Dedifferentiated amniotic fluid mesenchymal stem cell (primary cell): ENCODE results near the gene GIT1.

ENCODE experiments used
- DNase-seq: peaks from one replicate; pipeline ENCODE4 v3.0.0-alpha.2; 2016; ENCODE audit errors: extremely low spot score

GIT1 gene

DNA sequence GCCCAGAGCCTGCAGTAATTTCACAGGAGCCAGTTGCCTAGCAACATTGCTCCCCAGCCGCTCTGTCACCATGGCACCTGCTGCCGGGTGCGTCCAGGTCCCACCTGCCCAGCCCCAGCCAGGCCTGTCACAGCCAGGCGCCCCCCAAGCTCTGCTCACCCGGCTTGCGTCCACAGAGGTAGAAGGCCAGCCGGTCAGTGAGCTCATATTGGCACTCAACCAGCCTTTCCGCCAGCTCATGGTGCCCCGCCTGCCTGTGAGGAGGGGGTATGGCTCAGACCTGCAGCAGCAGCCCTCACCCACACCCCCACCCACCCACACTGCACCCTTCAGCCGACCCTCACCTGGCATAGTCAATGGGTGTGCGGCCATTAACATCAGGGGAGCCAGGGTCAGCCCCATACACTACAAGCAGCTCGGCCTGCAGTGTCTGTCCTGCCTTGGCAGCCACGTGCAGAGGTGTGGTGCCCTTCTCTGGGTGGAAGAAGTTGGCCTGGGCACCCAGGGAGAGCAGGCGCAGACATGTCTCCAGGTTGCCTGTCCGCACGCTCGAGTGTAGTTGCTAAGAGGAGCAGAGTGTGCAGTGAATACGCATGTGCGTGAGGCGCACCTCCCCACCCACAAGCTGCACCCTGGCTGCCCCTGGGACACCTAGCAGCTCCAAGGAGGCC, 7.7 kb downstream of the GIT1 start:
- no peak for DNase-seq

DNA sequence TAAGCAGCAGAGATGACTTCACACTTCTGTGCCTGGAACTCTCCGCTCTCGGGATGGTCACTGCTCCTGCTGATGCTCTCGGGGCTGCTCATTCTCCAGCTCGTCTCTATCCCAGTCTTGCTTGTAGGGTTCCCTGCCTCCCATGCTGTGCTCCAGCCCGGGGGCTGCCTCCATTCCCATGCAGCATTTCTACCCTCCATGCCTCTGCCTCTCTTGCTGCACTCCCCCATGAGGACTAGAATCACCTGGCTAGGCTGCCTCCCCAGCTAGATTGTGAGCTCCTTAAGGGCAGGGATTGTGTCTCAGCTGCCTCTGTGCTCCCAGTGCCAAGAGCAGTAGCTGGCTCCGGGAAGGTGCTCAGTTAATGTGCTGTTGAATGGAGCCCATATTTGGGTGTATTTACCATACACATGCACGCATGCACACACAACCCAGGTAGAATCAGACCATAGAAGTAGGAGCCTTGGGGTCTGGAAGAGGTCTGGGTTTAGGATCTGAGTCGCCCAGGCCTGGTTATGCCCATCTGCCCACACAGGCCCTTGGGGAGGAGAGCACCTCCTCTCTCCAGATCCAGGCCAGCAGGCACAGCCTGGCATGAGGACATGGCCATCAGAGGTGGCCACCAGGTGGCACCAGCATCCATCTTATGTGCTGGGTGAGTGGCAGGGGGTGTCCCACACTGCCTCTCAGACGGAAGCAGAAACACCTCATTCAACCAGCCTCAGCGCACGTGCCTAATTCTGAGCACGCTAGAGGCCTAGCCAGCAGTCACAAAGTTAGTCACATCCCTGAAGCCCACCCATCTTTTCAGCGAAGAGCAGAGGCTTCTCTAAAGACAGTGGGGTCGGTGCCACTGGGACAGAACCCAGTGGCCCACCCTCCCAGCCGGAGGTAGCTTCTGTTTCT, 9.3 kb downstream of the GIT1 start:
- DNase-seq: peak; percentile 62

DNA sequence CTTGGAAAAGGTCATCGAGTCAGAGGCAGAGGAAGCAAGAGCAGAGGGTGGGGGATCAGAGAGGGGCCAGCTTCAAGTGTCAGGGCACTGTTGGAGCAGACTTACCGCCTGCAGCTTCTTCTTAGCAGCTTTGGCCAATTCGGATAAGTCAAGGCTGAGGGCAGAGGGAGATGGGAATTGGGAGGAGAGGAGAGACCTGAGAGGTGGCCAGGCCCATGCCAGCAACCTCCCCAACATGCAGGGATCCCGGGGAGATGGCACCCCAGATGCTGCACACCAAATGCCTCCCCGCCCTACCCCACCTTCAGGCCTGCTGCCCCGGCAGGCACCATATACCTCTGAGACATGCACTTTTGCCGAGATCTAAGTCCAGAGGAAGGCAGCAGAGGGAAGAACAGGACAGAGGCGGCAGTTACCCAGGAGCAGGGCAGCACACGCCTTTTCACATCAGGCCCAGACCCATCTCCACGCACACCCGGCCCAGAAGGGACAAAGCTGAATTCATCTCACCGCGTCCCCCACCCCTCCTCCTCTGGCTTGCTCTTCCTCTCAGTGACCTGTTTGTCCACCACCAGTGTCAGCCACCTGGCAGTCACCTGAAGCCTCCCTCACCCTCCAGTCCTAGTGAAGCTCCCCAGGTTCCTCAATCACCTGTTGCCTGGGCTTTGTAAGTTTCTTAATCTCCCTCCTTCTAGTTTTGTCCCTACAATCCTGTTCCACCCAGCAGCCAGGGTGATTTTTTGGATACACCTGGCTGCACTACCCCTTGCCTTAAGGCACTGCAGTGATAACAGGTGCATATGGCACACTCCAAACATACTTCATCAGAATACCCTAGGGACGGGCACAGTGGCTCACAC, 10.6 kb downstream of the GIT1 start:
- DNase-seq: no peak

DNA sequence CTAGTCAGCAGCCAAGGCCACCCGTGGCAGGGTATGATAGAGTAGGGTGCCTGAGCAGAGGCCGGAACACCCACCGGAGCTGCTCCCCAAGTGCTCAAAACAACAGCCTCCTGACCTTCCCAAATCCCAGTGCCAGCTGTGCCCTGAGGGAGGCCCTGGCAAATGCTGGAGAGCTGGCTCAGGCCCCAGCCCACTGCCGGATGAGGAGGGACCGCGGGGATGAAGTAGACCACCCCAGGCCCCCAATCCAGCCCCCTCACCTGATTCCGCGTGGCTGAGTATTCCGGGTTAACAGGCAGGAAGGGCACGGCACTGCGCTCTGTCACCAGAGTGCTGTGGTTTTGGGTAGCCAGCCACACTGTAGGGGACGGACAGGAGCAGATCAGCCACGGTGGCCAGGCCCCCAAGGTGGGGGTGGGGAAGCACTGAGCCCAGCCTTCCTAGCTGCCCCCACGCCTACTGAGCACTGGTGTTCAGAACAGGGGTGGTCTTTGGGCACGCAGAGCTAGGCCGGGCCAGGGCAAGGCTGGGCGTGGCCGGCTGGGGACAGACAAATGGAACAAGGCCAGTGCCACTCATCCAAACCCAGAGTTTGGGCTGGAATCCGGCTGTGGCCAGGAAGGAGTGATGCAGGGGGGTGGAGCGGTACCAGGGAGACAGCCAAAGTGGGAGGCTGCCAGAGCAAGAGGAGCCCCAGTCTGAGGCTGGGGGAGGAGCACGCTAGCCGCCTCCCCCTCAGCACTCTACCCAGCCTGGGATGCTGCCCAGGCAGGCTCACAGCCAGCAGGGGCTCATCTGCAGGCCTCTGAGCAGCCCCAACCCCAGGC, 11.8 kb downstream of the GIT1 start:
- DNase-seq: no peak

DNA sequence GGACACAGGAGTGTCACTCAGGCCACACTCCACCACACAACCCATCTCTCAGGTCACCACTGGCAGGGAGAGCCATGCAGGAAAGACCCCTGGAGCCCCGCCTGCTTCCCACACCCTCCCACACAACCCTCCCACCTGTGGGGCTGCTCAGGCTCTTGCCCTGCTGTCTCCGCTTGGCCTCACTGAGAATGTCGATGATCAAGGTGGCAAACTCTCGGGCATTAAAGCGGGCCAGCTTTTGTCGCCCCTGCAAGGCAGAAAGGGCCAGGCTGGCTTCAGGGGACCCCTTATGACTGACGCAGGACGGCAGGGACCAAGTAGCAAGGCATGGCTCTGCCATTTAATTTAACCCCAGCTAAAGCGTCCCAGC, 12.5 kb downstream of the GIT1 start:
- DNase-seq: no peak

DNA sequence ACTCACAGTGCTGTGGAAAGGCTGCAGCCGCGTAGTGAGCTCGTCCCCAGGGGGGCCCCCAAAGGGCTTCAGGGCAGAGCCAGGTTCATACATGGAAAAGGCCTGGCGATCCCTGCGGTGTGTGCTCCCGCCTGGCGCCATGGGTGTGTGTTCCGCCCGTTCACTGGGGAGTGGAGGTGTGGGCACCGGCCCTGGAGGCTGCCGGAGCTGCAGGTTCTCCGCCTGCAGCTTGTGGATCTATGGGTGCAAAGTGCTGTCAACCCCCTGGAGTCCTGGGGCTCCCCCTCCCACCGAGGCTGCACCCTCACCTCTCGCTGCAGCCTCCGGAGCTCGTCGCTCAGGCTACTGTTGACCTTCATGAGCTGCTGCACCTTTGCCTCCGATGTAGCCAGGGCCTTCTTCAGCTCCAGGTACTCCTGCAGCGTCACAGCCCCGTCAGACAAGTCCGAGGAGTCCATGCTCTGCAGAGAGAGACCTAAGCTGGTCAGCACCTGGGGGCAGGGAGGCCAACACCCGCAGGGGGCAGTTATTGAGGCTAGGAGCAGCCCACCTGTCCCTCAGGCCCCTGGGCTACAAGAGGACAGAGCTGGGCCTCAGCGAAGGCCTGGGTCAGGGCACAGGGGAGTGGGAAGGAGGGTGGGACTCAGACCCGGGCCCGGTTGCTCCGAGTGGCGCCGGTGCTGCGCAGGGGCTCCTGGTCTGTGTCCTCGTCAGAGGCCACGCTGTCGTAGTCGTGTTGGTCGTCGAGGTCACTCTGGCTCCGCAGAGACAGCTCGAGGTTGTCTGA, 13.0 kb downstream of the GIT1 start:
- DNase-seq: no peak

DNA sequence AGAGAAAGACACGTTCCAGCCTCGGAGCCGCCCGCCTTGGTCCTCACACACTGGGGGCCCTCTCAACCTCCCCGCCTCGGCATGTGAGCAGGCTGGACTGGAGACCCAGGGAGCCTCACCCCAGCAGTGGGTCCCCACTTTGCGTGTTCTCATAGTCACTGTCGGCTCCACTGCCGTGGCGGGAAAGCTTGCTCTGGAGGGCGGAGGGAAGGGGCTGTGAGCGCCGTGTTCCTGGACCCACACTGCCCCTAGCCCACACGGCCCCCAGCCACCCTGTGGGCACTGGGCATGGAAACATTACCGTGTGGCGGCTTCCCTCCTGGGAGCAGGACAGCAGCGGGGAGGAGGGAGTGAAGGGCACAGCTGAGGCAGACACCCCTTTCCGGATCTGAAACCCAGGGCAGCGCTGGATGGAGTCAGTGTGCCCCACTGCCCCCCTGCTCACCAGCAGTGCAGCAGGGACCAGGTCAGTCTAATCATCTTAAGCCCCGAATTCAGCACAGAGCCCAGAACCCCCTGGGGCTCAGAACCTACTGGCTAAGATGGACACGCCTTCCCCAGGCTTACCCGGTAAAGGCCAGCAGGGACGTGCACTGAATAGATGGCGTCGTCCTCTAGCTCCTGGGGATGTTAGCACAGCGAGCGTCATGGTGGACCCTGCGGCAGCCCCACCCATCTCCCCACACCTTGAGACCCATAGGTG, 13.8 kb downstream of the GIT1 start:
- no peak for DNase-seq

DNA sequence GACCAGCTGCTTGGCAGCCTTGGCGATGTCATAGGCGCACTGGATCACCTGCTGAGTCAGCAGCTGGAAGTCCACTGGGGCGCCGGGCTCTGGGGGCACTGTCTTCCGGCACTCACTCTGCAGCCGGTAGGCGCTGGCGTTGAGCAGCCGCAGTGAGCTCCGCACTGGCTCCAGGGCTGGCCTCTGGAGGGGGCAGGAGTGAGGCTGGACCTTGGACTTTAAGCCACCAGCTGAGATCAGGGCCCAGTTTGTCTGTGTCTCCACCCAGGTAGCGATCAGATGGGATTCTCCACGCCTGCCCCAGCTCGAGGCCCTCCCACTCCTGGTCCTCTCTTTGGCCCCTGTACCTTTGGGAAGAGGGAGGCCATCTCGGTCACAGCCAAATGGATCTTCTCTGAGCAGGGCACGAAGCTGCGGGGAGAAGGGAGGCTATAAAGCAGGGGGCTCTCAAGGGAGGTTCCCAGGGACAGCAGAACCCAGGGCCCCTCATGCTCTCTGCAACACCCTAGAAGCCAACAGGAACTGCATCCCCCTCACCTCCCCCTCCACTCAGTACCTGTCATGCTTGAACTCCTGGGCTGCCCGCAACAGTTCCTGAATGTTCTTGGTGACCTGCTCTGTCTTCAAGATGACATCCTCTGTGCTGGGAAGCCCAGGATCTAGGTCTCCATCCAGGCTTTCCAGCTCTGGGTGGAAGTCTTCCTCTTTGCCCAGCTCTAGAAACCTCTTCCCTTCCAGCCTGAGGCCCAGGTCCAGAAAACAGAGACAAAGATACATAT, 14.5 kb downstream of the GIT1 start:
- no peak for DNase-seq

DNA sequence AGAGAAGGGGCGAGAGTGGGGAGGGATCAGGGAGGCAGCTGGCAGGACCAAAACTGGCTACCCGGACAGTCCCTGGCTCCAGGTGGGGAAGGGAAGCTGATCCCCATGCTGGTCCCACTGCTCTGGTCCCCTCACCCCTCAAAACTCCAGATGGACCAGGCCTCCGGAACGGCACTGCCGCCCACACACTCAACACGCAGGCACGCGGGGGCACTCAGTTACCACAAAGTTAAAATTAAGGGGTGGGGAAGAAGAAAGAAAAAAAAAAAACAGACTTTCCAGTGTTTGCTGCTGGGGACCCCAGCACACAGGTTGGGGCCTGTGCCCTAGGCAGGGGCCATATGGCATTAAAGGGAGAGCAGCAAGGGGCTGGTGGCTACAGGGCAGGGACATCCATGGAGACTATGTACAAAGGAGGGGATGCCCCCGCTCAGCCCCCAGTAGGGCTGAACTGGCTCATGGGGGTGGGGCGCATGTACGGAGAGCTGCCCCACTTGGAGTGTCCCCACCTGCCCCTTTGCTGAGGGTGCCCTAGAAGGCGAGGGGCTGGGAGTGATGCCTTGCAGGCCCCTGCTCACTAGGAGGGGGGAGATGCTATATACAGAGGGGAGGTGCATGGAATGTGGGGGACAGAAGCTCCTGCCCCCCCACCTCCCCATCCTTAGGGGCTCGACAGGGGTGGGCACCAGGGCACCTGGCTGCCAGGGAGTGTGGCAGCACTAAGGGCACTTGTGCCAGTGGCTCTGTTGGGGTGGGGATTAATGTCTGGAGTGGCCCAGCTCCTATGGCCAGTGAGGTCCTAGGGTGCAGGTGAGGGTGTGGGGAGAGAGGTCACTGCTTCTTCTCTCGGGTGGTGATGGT, 15.3 kb downstream of the GIT1 start:
- no peak for DNase-seq

DNA sequence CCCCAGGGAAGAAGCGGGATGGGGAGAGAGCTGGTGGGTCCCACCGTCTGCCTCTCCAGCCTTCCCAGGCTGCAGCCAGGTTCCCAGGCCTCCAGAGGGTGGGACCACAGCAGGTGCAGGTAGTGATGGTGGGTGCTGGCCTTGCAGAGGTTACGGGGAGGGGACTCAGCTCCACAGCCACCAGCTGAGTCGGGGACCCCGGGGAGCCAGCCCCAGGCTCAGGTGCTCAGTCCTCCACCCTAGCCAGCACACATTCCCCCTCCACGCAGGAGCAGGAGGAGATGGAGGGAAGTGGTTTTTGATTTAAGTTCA, 15.9 kb downstream of the GIT1 start:
- DNase-seq: no peak

DNA sequence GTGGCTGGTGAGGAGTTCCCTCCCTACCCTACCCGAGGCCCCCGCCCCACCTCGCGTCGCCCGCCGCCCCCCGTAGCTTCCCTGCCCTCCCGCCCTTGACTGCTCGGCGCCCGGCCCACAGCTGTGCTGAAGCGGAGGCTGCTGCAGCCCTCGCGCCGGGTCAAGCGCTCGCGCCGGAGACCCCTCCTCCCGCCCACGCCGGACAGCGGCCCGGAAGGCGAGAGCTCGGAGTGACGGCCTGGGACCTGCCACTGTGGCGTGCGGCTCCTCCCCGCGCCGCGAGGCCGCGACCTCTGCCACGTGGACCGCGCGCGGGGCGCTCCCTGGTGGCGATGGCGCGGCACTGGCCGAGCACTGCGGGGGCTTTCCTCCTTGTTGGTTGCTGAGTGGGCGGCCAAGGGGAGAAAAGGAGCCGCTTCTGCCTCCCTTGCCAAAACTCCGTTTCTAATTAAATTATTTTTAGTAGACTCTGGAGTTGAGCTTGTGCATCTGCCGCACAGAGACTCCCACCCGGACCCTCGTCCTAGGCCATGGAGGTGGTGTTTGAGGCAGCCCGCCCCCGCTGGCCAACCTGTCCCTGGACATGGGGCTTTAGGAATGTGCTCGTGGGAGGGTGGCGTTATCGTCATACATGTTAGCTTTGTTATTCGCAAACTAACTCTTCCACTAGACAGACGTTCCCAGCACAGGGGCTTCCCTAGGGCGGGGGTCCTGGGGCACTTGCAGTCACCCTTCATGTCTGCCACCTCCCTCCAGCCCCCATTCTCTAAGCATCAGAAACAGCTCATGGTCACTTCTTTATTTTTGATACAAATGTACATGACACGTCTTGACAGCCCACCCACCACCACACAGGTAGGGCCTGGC, 16.5 kb downstream of the GIT1 start:
- no peak for DNase-seq

DNA sequence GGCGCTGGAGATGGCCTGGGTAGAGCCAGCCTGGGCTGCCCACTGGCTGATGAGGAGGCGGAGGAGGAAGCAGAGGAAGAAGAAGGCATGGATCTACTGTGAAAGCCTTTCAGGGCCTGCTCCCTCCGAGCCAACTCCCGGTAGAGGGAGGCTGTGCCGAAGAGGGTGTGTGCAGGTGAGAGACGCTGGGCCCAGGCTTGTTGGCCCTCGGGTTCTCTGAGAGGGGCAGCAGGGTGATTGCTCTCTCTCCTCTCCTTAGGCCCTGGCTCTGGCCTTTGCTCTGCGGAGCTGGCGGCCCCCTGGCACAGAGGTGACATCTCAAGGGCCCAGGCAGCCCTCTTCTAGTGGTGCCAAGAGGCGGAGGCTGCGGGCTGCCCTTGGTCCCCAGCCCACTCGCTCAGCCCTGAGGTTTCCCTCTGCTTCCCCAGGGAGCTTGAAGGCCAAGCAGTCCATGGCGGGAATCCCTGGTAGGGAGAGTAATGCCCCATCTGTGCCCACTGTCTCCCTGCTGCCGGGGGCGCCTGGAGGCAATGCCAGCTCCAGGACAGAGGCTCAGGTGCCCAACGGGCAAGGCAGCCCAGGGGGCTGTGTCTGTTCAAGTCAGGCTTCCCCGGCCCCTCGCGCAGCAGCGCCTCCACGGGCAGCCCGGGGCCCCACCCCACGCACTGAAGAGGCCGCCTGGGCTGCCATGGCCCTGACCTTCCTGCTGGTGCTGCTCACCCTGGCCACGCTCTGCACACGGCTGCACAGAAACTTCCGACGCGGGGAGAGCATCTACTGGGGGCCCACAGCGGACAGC, 17.4 kb downstream of the GIT1 start:
- DNase-seq: no peak

DNA sequence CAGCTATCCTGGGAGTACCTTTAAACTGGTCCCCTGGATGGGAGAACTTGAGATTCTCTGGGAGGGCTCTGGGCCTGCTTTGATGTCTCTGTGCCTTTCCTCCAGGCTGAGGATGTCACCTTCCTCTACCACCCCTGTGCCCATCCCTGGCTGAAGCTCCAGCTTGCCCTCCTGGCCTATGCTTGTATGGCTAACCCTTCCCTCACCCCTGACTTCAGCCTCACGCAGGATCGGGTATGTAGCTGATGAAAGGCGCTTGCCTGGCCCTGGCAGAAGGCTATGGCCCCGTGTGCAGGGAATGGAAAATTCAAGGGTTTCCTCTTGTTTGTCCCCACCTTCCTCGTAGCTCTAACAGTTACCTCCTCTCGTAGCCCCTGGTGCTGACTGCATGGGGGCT, 18.0 kb downstream of the GIT1 start:
- DNase-seq: no peak

DNA sequence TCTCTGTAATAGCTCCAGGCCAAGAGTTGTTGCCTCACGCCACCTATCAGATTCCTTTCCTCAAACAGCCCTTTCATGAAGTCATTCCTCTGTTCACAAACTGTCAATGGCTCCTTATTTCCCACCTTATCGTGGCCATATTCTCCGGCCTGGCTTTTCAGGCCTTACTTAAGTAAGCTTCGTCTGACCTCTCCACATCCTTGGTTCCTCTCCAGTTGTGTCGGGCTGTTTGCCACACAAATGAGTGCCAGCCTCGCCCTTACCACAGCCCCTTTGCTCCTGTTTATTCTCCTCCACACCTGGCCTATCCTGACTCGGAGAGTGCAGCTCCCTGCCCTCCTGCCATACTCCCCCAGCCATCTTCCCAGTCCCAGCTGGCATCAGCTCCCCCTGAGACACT, 18.9 kb downstream of the GIT1 start:
- DNase-seq: no peak

DNA sequence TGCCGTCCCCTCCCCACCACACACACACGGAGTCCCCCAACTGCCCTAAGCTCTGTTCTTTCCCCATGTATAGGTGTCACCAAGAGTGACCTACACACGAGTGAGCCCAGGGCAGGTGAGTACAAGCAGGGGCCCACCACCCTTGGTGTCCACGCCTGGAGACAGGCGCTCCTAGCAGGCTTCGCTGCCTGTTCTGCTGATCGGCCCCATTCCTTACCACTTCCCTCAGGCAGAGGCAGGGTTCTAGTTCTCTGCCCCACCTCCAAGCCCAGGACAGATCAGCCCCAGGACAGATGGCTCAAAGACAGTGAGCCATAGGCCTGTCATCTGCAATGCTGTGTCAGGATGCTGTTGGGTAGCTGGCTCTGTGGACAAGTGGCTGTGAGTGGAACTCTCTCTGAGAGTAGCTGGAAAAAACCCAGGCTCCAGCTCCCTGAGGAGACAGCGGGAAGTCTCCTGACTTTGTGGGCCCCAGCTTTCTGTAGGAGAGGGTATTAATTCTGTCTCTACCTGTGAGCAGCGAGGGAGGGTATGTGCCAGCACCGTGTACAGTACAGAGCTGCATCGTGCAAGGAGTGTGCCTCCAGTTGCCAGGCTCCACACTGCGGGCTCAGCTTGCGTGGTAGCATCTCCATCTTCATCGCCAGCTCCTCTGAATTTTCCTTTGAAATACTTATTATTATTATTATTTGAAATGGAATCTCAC, 20.1 kb downstream of the GIT1 start:
- no peak for DNase-seq
